Mesenchymal stem cell (in vitro differentiated cells and primary cell): ENCODE results near the gene ZNF691.

ENCODE experiments used
- DNase-seq: peaks from one replicate; pipeline ENCODE4 v3.0.0-alpha.2; 2013
- H2AFZ ChIP-seq: one replicate; pipeline ENCODE4 v1.6.1; 2013; ENCODE audit warnings: low read depth, mild to moderate bottlenecking, control low read depth, inconsistent platforms, low read length, moderate library complexity
- H2AK5ac ChIP-seq: 2 replicates; pipeline ENCODE4 v1.6.1; 2013; ENCODE audit warnings: low read length, moderate library complexity, mild to moderate bottlenecking, inconsistent platforms; ENCODE audit not compliant: severe bottlenecking
- H2BK120ac ChIP-seq: one replicate; pipeline ENCODE4 v1.6.1; 2013; ENCODE audit warnings: low read depth, mild to moderate bottlenecking, inconsistent platforms, low read length, moderate library complexity
- H2BK12ac ChIP-seq, 2 experiments: one replicate each; pipeline ENCODE4 v1.6.1; 2013; ENCODE audit warnings: inconsistent platforms in 2 of 2, low read length in 2 of 2, mild to moderate bottlenecking in 2 of 2, moderate library complexity in 2 of 2, control low read depth in 1 of 2
- H2BK15ac ChIP-seq: one replicate; pipeline ENCODE4 v1.6.1; 2013; ENCODE audit warnings: mild to moderate bottlenecking, low read depth, inconsistent platforms; ENCODE audit not compliant: poor library complexity, severe bottlenecking
- H2BK5ac ChIP-seq: 2 replicates; pipeline ENCODE4 v1.6.1; 2013; ENCODE audit warnings: low read depth, mild to moderate bottlenecking, low read length, control low read depth, inconsistent platforms; ENCODE audit not compliant: poor library complexity, severe bottlenecking
- H3K14ac ChIP-seq, 2 experiments: one replicate each; pipeline ENCODE4 v1.6.1; 2013; ENCODE audit warnings: inconsistent platforms in 2 of 2, low read length in 2 of 2, control low read depth in 1 of 2, mild to moderate bottlenecking in 1 of 2, moderate library complexity in 1 of 2
- H3K18ac ChIP-seq, 2 experiments: one replicate each; pipeline ENCODE4 v1.6.1; 2013; ENCODE audit warnings: inconsistent platforms in 2 of 2, low read length in 2 of 2, control low read depth in 1 of 2, low read depth in 1 of 2, mild to moderate bottlenecking in 1 of 2
- H3K23ac ChIP-seq, 2 experiments: one replicate each; pipeline ENCODE4 v1.6.1; 2013; ENCODE audit warnings: inconsistent platforms in 2 of 2, low read length in 2 of 2, mild to moderate bottlenecking in 2 of 2, moderate library complexity in 2 of 2, control low read depth in 1 of 2
- H3K27ac ChIP-seq: 2 replicates; pipeline ENCODE4 v1.5.1; 2013; ENCODE audit warnings: mild to moderate bottlenecking, moderate library complexity, low read length, control low read depth, inconsistent platforms; ENCODE audit not compliant: poor library complexity, severe bottlenecking
- H3K27me3 ChIP-seq, 2 experiments: 2 replicates each; pipeline versions ENCODE4 v1.6.1 to v1.7.0; 2013; ENCODE audit warnings: low read length in 2 of 2, mild to moderate bottlenecking in 2 of 2, moderate library complexity in 2 of 2, control low read depth in 1 of 2, inconsistent platforms in 1 of 2; ENCODE audit not compliant: control insufficient read depth in 1 of 2, insufficient read depth in 1 of 2
- H3K36me3 ChIP-seq, 2 experiments: 2 replicates each; pipeline versions ENCODE4 v1.6.1 to v1.7.0; 2013; ENCODE audit warnings: low read length in 2 of 2, control low read depth in 1 of 2, inconsistent platforms in 1 of 2, low read depth in 1 of 2, mild to moderate bottlenecking in 1 of 2; ENCODE audit not compliant: insufficient read depth in 2 of 2, control insufficient read depth in 1 of 2
- H3K4ac ChIP-seq, 2 experiments: one replicate each; pipeline ENCODE4 v1.6.1; 2013; ENCODE audit warnings: inconsistent platforms in 2 of 2, low read length in 2 of 2, mild to moderate bottlenecking in 2 of 2, moderate library complexity in 2 of 2, control low read depth in 1 of 2, low read depth in 1 of 2
- H3K4me1 ChIP-seq: 2 replicates; pipeline ENCODE4 v1.6.1; 2013; ENCODE audit warnings: low read depth, low read length, control low read depth; ENCODE audit not compliant: control insufficient read depth, insufficient read depth
- H3K4me2 ChIP-seq: 2 replicates; pipeline ENCODE4 v1.6.1; 2013; ENCODE audit warnings: low read length, mild to moderate bottlenecking, inconsistent platforms; ENCODE audit not compliant: poor library complexity, severe bottlenecking
- H3K4me3 ChIP-seq, 2 experiments: 2 replicates each; pipeline versions ENCODE4 v1.5.1 to v1.7.0; 2013; ENCODE audit warnings: low read length in 2 of 2, mild to moderate bottlenecking in 2 of 2, control low read depth in 1 of 2, low read depth in 1 of 2; ENCODE audit not compliant: insufficient read depth in 1 of 2
- H3K79me1 ChIP-seq: replicated peaks from 2 replicates; pipeline ENCODE4 v1.6.1; 2013; ENCODE audit warnings: mild to moderate bottlenecking, control low read depth, low read length, inconsistent platforms; ENCODE audit not compliant: poor library complexity, severe bottlenecking
- H3K9ac ChIP-seq: 2 replicates; pipeline ENCODE4 v1.7.0; 2013; ENCODE audit warnings: mild to moderate bottlenecking, low read length, moderate library complexity
- H3K9me3 ChIP-seq: 2 replicates; pipeline ENCODE4 v1.7.0; 2013; ENCODE audit warnings: mild to moderate bottlenecking, low read length; ENCODE audit not compliant: control insufficient read depth
- H4K8ac ChIP-seq: one replicate; pipeline ENCODE4 v1.6.1; 2013; ENCODE audit warnings: inconsistent platforms, mild to moderate bottlenecking, low read length, moderate library complexity
- H4K91ac ChIP-seq: one replicate; pipeline ENCODE4 v1.6.1; 2013; ENCODE audit warnings: mild to moderate bottlenecking, low read length, inconsistent platforms
- WGBS: methylation state at CpG from one replicate; pipeline ENCODE4 v1.1.7; 2013; ENCODE audit warnings: mixed read lengths; 5-methylcytosine and 5-hydroxymethylcytosine counted together

The ZNF691 gene

DNA sequence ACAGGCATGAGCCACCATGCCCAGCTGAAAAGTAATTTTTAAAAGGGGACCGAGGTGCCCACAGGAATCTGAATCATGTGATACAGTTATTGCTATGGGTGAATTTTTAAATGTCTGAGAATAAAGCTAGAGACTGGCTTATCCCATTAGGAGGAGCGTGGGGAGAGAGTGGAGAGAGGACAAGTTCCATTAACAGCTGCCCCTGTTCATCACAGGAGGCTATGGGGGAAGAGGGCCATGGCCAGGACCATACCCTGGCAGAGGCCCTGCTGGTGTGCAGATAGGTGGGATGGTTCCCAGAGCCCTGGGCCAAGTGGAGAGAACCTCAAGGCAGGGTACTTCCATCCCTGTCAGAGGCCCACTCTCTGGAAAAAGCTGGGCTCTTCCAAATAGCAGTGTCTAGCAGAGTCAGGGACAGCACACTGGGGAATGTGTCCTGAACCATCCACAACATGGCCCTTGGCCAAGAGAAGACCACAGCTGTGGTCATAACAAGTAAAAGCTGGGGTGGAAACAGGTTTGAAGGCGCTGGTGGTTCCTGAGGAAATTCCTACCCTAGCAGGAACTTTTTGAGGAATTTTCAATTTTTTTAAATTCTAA lies 13.7 kb upstream of the ZNF691 start:
- Histone ChIP-seq H3K79me1 (no peaks in the 10 kb centered on the region), H2BK5ac (no peak overlapping the region)

GRCh38 chr1:42833981-42834380 lies 12.4 kb upstream of the ZNF691 start:
- no peak overlapping the region for H3K14ac ChIP-seq
- no peak for DNase-seq
- no peaks in the 10 kb centered on the region for H3K4me1 ChIP-seq
- H2AFZ ChIP-seq, result no peak overlapping the region
- H3K23ac ChIP-seq, result no peak overlapping the region
- H2BK120ac ChIP-seq, result no peak overlapping the region
- H3K9me3 ChIP-seq, result no peaks in the 10 kb centered on the region
- no peak overlapping the region for H4K8ac ChIP-seq
- H2AK5ac ChIP-seq, result no peak overlapping the region
- H3K4me2 ChIP-seq, result no peak overlapping the region
- no peak overlapping the region for H3K27ac ChIP-seq
- H4K91ac ChIP-seq, result no peak overlapping the region
- H2BK15ac ChIP-seq, result no peak overlapping the region
- H3K79me1 ChIP-seq, result no peaks in the 10 kb centered on the region
- no peak overlapping the region for H2BK12ac ChIP-seq
- H3K9ac ChIP-seq, result no peak overlapping the region
- H3K27me3 ChIP-seq, result no peaks in the 10 kb centered on the region
- H3K4me3 ChIP-seq, result no peak overlapping the region
- H3K4ac ChIP-seq, result no peak overlapping the region
- H2BK5ac ChIP-seq, result no peak overlapping the region
- WGBS, result 94% methylated on average over 4 of the region's 4 CpGs
- peaks cover 22 to 60% of the 10 kb centered on the region in 2 experiments for H3K36me3 ChIP-seq
- no peak overlapping the region for H3K18ac ChIP-seq

More for the DNA sequence above, 13.7 kb upstream of the ZNF691 start:
- no peaks in the 10 kb centered on the region for H3K4me1 ChIP-seq
- H3K36me3 ChIP-seq, result peaks cover 17 to 58% of the 10 kb centered on the region in 2 experiments
- no peak overlapping the region for H3K4ac ChIP-seq
- H3K14ac ChIP-seq, result no peak overlapping the region
- H3K18ac ChIP-seq, result no peak overlapping the region
- no peak for DNase-seq
- H3K27ac ChIP-seq, result no peak overlapping the region
- H2AK5ac ChIP-seq, result no peak overlapping the region
- H2AFZ ChIP-seq, result no peak overlapping the region
- H4K8ac ChIP-seq, result no peak overlapping the region
- H3K23ac ChIP-seq, result no peak overlapping the region
- H3K9ac ChIP-seq, result no peak overlapping the region
- H2BK120ac ChIP-seq, result no peak overlapping the region
- H3K27me3 ChIP-seq, result no peaks in the 10 kb centered on the region
- H3K4me3 ChIP-seq, result no peak overlapping the region
- no peak overlapping the region for H2BK12ac ChIP-seq
- no peak overlapping the region for H2BK15ac ChIP-seq
- WGBS, result 92% methylated on average over 2 of the region's 3 CpGs
- H3K4me2 ChIP-seq, result no peak overlapping the region
- H3K9me3 ChIP-seq, result no peaks in the 10 kb centered on the region
- no peak overlapping the region for H4K91ac ChIP-seq

DNA sequence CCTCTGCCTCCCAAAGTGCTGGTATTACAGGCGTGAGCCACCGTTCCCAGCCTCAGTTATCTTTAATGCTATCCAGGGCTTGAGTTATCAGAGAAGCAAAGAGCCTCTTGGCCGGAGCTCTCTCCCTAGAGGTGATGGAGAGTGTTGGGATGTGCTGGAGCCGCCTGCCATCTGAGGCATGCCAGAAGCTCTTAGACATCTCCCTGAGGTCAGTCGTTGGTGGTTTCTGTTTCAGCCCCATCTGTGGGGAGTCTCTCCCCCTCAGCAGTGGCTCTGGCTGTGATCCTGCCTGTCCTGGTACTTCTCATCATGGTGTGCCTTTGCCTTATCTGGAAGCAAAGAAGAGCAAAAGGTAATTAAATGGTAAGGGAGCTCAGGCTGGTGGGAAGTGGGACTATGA lies 11.6 kb upstream of the ZNF691 start:
- no peak overlapping the region for H2BK15ac ChIP-seq
- peaks cover 22 to 55% of the 10 kb centered on the region in 2 experiments for H3K36me3 ChIP-seq
- no peaks in the 10 kb centered on the region for H3K9me3 ChIP-seq
- no peak overlapping the region for H3K4ac ChIP-seq
- H3K27ac ChIP-seq, result no peak overlapping the region
- no peak overlapping the region for H3K18ac ChIP-seq
- H4K91ac ChIP-seq, result no peak overlapping the region
- H2BK120ac ChIP-seq, result no peak overlapping the region
- H3K9ac ChIP-seq, result no peak overlapping the region
- H3K4me3 ChIP-seq, result no peak overlapping the region
- H3K79me1 ChIP-seq, result no peaks in the 10 kb centered on the region
- H3K4me2 ChIP-seq, result no peak overlapping the region
- H3K23ac ChIP-seq, result no peak overlapping the region
- H2AFZ ChIP-seq, result no peak overlapping the region
- DNase-seq, result no peak
- H3K4me1 ChIP-seq, result no peaks in the 10 kb centered on the region
- H4K8ac ChIP-seq, result no peak overlapping the region
- no peak overlapping the region for H2BK5ac ChIP-seq
- WGBS, result 85% methylated on average over 5 of the region's 5 CpGs
- H2AK5ac ChIP-seq, result no peak overlapping the region
- H2BK12ac ChIP-seq, result no peak overlapping the region
- H3K14ac ChIP-seq, result no peak overlapping the region
- H3K27me3 ChIP-seq, result no peaks in the 10 kb centered on the region

- no peak overlapping the region for H2AK5ac ChIP-seq
- WGBS, result 93% methylated on average over 1 of the region's 2 CpGs
- H3K27ac ChIP-seq, result no peak overlapping the region
- H3K23ac ChIP-seq, result no peak overlapping the region
- H4K8ac ChIP-seq, result no peak overlapping the region
- no peaks in the 10 kb centered on the region for H3K79me1 ChIP-seq
- peaks cover 18 to 48% of the 10 kb centered on the region in 2 experiments for H3K36me3 ChIP-seq
- no peak overlapping the region for H2BK120ac ChIP-seq
- H3K18ac ChIP-seq, result no peak overlapping the region
- no peak overlapping the region for H4K91ac ChIP-seq
- no peaks in the 10 kb centered on the region for H3K27me3 ChIP-seq
- no peaks in the 10 kb centered on the region for H3K4me1 ChIP-seq
- H2BK12ac ChIP-seq, result no peak overlapping the region
- H3K4me3 ChIP-seq, result no peak overlapping the region
- no peak overlapping the region for H3K14ac ChIP-seq
- H2BK5ac ChIP-seq, result no peak overlapping the region
- H3K9ac ChIP-seq, result no peak overlapping the region
- H3K4me2 ChIP-seq, result no peak overlapping the region
- DNase-seq, result no peak
- H3K4ac ChIP-seq, result no peak overlapping the region
- H2BK15ac ChIP-seq, result no peak overlapping the region
- H2AFZ ChIP-seq, result no peak overlapping the region
- H3K9me3 ChIP-seq, result no peaks in the 10 kb centered on the region
These were observed 11.0 kb upstream of the ZNF691 start for GRCh38 chr1:42835422-42835821.
